GM21515 (cell line): ENCODE data around the gene NMRAL1.

ENCODE experiments used
- ATAC-seq: cut with Tn5 transposase; IDR thresholded peaks from one replicate; pipeline ENCODE4 v1.9.1; 2021; ENCODE audit not compliant: unreplicated experiment

NMRAL1 gene

GRCh38 chr16:4426722-4427372 lies 47.6 kb downstream of the NMRAL1 start:
- no peak for ATAC-seq

- peak; percentile 18 for ATAC-seq
Measured at GRCh38 chr16:4426021-4426684, 48.3 kb downstream of the NMRAL1 start.

GRCh38 chr16:4425378-4426020 lies 48.9 kb downstream of the NMRAL1 start, which contains the start of gene DNAJA3:
TSS of gene DNAJA3 (plus strand) at chr16:4425868. CDS start at chr16:4425882, 14 bp downstream.
- ATAC-seq = peak; percentile 86

- ATAC-seq = no peak
Measured at GRCh38 chr16:4420505-4421105, 53.8 kb downstream of the NMRAL1 start.

- no peak for ATAC-seq
Measured at GRCh38 chr16:4419402-4419959, 54.9 kb downstream of the NMRAL1 start.

GRCh38 chr16:4416200-4417032 lies 58.0 kb downstream of the NMRAL1 start, which contains the start of gene CORO7:
TSS of gene CORO7 (minus strand) at chr16:4416596. CDS start at chr16:4416518, 78 bp downstream.
- ATAC-seq = peak; percentile 60

GRCh38 chr16:4415538-4416199 lies 58.8 kb downstream of the NMRAL1 start:
- ATAC-seq = no peak

GRCh38 chr16:4414187-4414917 lies 60.1 kb downstream of the NMRAL1 start:
- peak; percentile 65 for ATAC-seq

GRCh38 chr16:4412854-4413253 lies 61.6 kb downstream of the NMRAL1 start:
- no peak for ATAC-seq

GRCh38 chr16:4412159-4412558 lies 62.3 kb downstream of the NMRAL1 start:
- no peak for ATAC-seq
